ENCODE results near the gene GLG1.
"Not testable (repeated sequence)": the region's sequence is repeated elsewhere in the genome, so short reads cannot be mapped to it uniquely, and the experiment has no call there.

- TF ChIP-seq CTCF (IDR thresholded peaks at IDR 0.05; ENCODE audit: extremely low read depth in 1 of 2, insufficient read depth in 1 of 2, low read depth in 1 of 2, low read length in 2 of 2); POLR2A (IDR thresholded peaks at IDR 0.05; ENCODE audit: low read depth, low read length); EZH2 (IDR thresholded peaks at IDR 0.05; ENCODE audit: borderline replicate concordance, low read depth, low read length, severe bottlenecking); MAX (IDR thresholded peaks at IDR 0.05; ENCODE audit: insufficient read depth, insufficient read length); JUN (IDR thresholded peaks at IDR 0.05; ENCODE audit: borderline replicate concordance, insufficient read depth, insufficient read length, low read depth): not testable (repeated sequence)
These were observed 181.2 kb downstream of the GLG1 start for GRCh38 chr16:74425751-74426150.

Data from endothelial cell of umbilical vein (primary cell).